ENCODE measurements around the gene TCP11. TPM values are rescaled to one million over a fixed set of nuclear protein-coding genes. Genes with fewer than 3 reads are reported as not detected.

The TCP11 gene
- total RNA-seq, 4 donors from 2014 or later, result 1.8 TPM; not detected in 3

GRCh38 chr6:35178012-35178411 is 36.9 kb upstream of the TCP11 start:
- no peaks in the 10 kb centered on the region for H3K9me3 ChIP-seq
- H3K4me3 ChIP-seq, result no peak overlapping the region
- TF ChIP-seq CTCF (IDR thresholded peaks at IDR 0.05) (no peak), POLR2A (IDR thresholded peaks at IDR 0.05) (no peak)
- no peaks in the 10 kb centered on the region for H3K27me3 ChIP-seq
- intact Hi-C loops (cut with DNase I; ENCODE audit: low total_unique reads), result no loop called here
- H3K27ac ChIP-seq, result no peak overlapping the region
- H3K36me3 ChIP-seq, result no peaks in the 10 kb centered on the region
- peaks cover 0 to 6% of the 10 kb centered on the region in 2 donors for H3K4me1 ChIP-seq
- DNase-seq, result no peak

- H3K27me3 ChIP-seq, result no peaks in the 10 kb centered on the region
- no peak for DNase-seq
Measured at GRCh38 chr6:35177596-35177995, 36.5 kb upstream of the TCP11 start.

GRCh38 chr6:35177157-35177556 is 36.0 kb upstream of the TCP11 start:
- peaks cover 0 to 4% of the 10 kb centered on the region in 2 donors for H3K4me1 ChIP-seq
- DNase-seq, result no peak
- H3K36me3 ChIP-seq, result no peaks in the 10 kb centered on the region
- no peaks in the 10 kb centered on the region for H3K27me3 ChIP-seq
- H3K9me3 ChIP-seq, result no peaks in the 10 kb centered on the region
- intact Hi-C loops (cut with DNase I; ENCODE audit: low total_unique reads), result no loop called here
- no peak overlapping the region for H3K27ac ChIP-seq
- TF ChIP-seq CTCF (IDR thresholded peaks at IDR 0.05) (no peak), POLR2A (IDR thresholded peaks at IDR 0.05) (no peak)
- H3K4me3 ChIP-seq, result no peak overlapping the region

More at GRCh38 chr6:35177596-35177995, 36.5 kb upstream of the TCP11 start:
- no peak overlapping the region for H3K27ac ChIP-seq
- H3K4me1 ChIP-seq, result peaks cover 0 to 6% of the 10 kb centered on the region in 2 donors
- no peak overlapping the region for H3K4me3 ChIP-seq
- no peaks in the 10 kb centered on the region for H3K36me3 ChIP-seq
- intact Hi-C loops (cut with DNase I; ENCODE audit: low total_unique reads), result no loop called here
- no peaks in the 10 kb centered on the region for H3K9me3 ChIP-seq
- TF ChIP-seq CTCF (IDR thresholded peaks at IDR 0.05) (no peak), POLR2A (IDR thresholded peaks at IDR 0.05) (no peak)

- Histone ChIP-seq H3K36me3 (no peaks in the 10 kb centered on the region), H3K27ac (no peak overlapping the region), H3K27me3 (no peaks in the 10 kb centered on the region), H3K4me1 (no peaks in the 10 kb centered on the region), H3K4me3 (no peak overlapping the region), H3K9me3 (no peaks in the 10 kb centered on the region)
- intact Hi-C loops (cut with DNase I; ENCODE audit: low total_unique reads), result no loop called here
- no peak for DNase-seq
- TF ChIP-seq POLR2A (IDR thresholded peaks at IDR 0.05) (no peak), CTCF (IDR thresholded peaks at IDR 0.05) (no peak)
Measured at GRCh38 chr6:35176301-35177024, 35.3 kb upstream of the TCP11 start.

- Histone ChIP-seq H3K36me3 (no peaks in the 10 kb centered on the region), H3K4me3 (no peak overlapping the region), H3K4me1 (no peaks in the 10 kb centered on the region), H3K27ac (no peak overlapping the region), H3K9me3 (no peaks in the 10 kb centered on the region), H3K27me3 (no peaks in the 10 kb centered on the region)
- intact Hi-C loops (cut with DNase I; ENCODE audit: low total_unique reads), result no loop called here
- TF ChIP-seq CTCF (IDR thresholded peaks at IDR 0.05) (no peak), POLR2A (IDR thresholded peaks at IDR 0.05) (no peak)
- DNase-seq, result no peak
Measured at GRCh38 chr6:35174501-35174900, 33.4 kb upstream of the TCP11 start.
